Measurements from ENCODE around the gene STAT4.
"Not testable (repeated sequence)": the region's sequence is repeated elsewhere in the genome, so short reads cannot be mapped to it uniquely, and the experiment has no call there.

STAT4 gene

GRCh38 chr2:191012845-191013681, 137.7 kb downstream of the STAT4 start:
- DNase-seq, result no peak

GRCh38 chr2:191012346-191012745, 138.4 kb downstream of the STAT4 start:
- no peak for DNase-seq

GRCh38 chr2:191010887-191011885, 139.6 kb downstream of the STAT4 start:
- no peak for DNase-seq

- DNase-seq, result no peak
Observed at GRCh38 chr2:191009541-191010374, 141.0 kb downstream of the STAT4 start.

- no peak for DNase-seq
Observed at GRCh38 chr2:191008286-191008685, 142.5 kb downstream of the STAT4 start.

GRCh38 chr2:191006997-191007783, 143.6 kb downstream of the STAT4 start:
- DNase-seq, result no peak

- no peak for DNase-seq
Observed at GRCh38 chr2:191006297-191006696, 144.5 kb downstream of the STAT4 start.

- no peak for DNase-seq
Observed at GRCh38 chr2:191003405-191004309, 147.1 kb downstream of the STAT4 start.

- no peak for DNase-seq
Observed at GRCh38 chr2:191001624-191002023, 149.2 kb downstream of the STAT4 start.

GRCh38 chr2:191001032-191001431, 149.8 kb downstream of the STAT4 start:
- no peak for DNase-seq

GRCh38 chr2:190999949-191000665, 150.7 kb downstream of the STAT4 start:
- DNase-seq, result no peak

- no peak for DNase-seq
Observed at GRCh38 chr2:190999058-190999457, 151.7 kb downstream of the STAT4 start.

- no peak for DNase-seq
Observed at GRCh38 chr2:190997526-190998113, 153.2 kb downstream of the STAT4 start.

- DNase-seq, result no peak
Observed at GRCh38 chr2:190996947-190997346, 153.8 kb downstream of the STAT4 start.

GRCh38 chr2:190996338-190996946, 154.4 kb downstream of the STAT4 start:
- peak; percentile 4 for DNase-seq

- not testable (repeated sequence) for DNase-seq
Observed at GRCh38 chr2:190995315-190995714, 155.5 kb downstream of the STAT4 start.

GRCh38 chr2:190994148-190994547, 156.6 kb downstream of the STAT4 start:
- no peak for DNase-seq

- no peak for DNase-seq
Observed at GRCh38 chr2:190993292-190993643, 157.5 kb downstream of the STAT4 start.

GRCh38 chr2:190990132-190990531, 160.7 kb downstream of the STAT4 start:
- no peak for DNase-seq
